Stimulated activated CD4-positive, alpha-beta T cell treated with anti-CD3 and anti-CD28 coated beads, Interleukin-12 subunit alpha, Interleukin-12 subunit beta, amount 100 ng/mL, for 48 hours (primary cell): ENCODE measurements around the gene BCDIN3D.
"Not testable (repeated sequence)": the region's sequence is repeated elsewhere in the genome, so short reads cannot be mapped to it uniquely, and the experiment has no call there.

Experiments used
- DNase-seq, 3 donors: peaks; one replicate each; pipeline ENCODE4 v3.0.0-alpha.2; 2020; ENCODE audit warnings: low read depth in 2 of 3, low spot score in 1 of 3

BCDIN3D gene

GRCh38 chr12:49842519-49843352 lies at the start of gene BCDIN3D:
TSS of gene BCDIN3D (minus strand) at chr12:49843106. CDS start at chr12:49843087, 19 bp downstream.
- peak; percentile 92 to 94 (median 92) for DNase-seq

- no peak for DNase-seq
Observed at GRCh38 chr12:49892084-49892731, 49.3 kb upstream of the BCDIN3D start.

- DNase-seq, result no peak
Observed at GRCh38 chr12:49891476-49891875, 48.6 kb upstream of the BCDIN3D start.

GRCh38 chr12:49891012-49891411 lies 48.1 kb upstream of the BCDIN3D start:
- DNase-seq, result no peak

GRCh38 chr12:49890096-49890461 lies 47.2 kb upstream of the BCDIN3D start:
- DNase-seq, result no peak

GRCh38 chr12:49889361-49890095 lies 46.6 kb upstream of the BCDIN3D start:
- DNase-seq, result no peak

- no peak for DNase-seq
Observed at GRCh38 chr12:49888461-49889151, 45.7 kb upstream of the BCDIN3D start.

- no peak for DNase-seq
Observed at GRCh38 chr12:49887536-49888401, 44.9 kb upstream of the BCDIN3D start.

- no peak for DNase-seq
Observed at GRCh38 chr12:49887091-49887490, 44.2 kb upstream of the BCDIN3D start.

GRCh38 chr12:49885663-49886461 lies 43.0 kb upstream of the BCDIN3D start:
- DNase-seq, result no peak

- no peak for DNase-seq
Observed at GRCh38 chr12:49885118-49885517, 42.2 kb upstream of the BCDIN3D start.

GRCh38 chr12:49882851-49883464 lies 40.1 kb upstream of the BCDIN3D start:
- DNase-seq, result no peak

- no peak for DNase-seq
Observed at GRCh38 chr12:49882248-49882850, 39.4 kb upstream of the BCDIN3D start.

GRCh38 chr12:49881415-49882247 lies 38.7 kb upstream of the BCDIN3D start:
- DNase-seq, result no peak

GRCh38 chr12:49880756-49881414 lies 38.0 kb upstream of the BCDIN3D start:
- DNase-seq, result no peak

GRCh38 chr12:49879065-49879464 lies 36.2 kb upstream of the BCDIN3D start:
- DNase-seq, result not testable (repeated sequence)

- DNase-seq, result no peak
Observed at GRCh38 chr12:49878021-49878420, 35.1 kb upstream of the BCDIN3D start.
